ENCODE data around the gene USP1. TPM values are rescaled to one million over a fixed set of nuclear protein-coding genes. Genes with fewer than 3 reads are reported as not detected.

USP1 gene
- total RNA-seq, 4 donors from 2014 or later, result 14.6 to 31.3 (median 24.7) TPM

DNA sequence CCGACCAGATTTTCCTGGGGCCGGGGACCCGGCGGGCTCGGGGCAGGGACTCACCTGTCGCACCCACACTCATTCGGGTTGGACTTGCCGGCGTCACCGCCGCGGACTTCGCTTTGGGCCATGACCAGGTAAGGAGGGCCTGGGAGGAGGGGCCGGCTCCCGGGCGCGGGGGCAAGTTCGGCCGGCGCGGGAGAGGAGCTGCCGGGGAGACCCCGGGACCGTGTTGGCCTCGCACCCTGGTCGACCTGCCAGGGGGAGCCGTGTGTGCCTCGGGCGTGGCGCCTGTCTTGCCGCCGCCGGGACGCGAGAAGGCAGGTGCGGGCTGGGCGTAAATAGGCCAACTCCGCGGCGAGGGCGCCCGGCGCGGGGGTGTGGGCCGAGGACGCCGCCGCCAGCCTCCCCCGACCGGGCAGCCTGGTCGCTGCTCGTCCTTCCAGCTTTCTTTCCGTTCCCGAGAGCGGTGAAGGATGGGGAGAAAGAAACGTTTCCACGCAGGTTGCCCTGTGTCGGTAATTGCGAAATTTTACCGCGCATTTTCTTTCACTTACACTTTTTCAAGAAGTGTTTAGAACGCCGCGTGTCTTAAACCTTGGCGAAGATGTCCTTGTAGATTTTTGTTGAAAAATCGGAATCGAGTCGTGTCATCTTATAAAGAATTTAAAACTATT lies 558 bp downstream of the USP1 start:
- DNase-seq, result no peak
- intact Hi-C loops (cut with DNase I), result no loop called here
- Histone ChIP-seq H3K4me3 (peak overlapping the region; percentile 76 to 99 (median 96)), H3K36me3 (peaks cover 0 to 13% (median 0%) of the 10 kb centered on the region in 3 donors), H3K9me3 (no peaks in the 10 kb centered on the region), H3K4me1 (peaks cover 12 to 49% (median 21%) of the 10 kb centered on the region in 3 donors), H3K27ac (peak overlapping the region; percentile 98 to 99 (median 99)), H3K27me3 (no peaks in the 10 kb centered on the region)
- no peak for TF ChIP-seq POLR2A (IDR thresholded peaks at IDR 0.05)
- TF ChIP-seq, protein P1, sequence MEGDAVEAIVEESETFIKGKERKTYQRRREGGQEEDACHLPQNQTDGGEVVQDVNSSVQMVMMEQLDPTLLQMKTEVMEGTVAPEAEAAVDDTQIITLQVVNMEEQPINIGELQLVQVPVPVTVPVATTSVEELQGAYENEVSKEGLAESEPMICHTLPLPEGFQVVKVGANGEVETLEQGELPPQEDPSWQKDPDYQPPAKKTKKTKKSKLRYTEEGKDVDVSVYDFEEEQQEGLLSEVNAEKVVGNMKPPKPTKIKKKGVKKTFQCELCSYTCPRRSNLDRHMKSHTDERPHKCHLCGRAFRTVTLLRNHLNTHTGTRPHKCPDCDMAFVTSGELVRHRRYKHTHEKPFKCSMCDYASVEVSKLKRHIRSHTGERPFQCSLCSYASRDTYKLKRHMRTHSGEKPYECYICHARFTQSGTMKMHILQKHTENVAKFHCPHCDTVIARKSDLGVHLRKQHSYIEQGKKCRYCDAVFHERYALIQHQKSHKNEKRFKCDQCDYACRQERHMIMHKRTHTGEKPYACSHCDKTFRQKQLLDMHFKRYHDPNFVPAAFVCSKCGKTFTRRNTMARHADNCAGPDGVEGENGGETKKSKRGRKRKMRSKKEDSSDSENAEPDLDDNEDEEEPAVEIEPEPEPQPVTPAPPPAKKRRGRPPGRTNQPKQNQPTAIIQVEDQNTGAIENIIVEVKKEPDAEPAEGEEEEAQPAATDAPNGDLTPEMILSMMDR (IDR thresholded peaks at IDR 0.05), result no peak
- WGBS, 2 donors, result 0 to 1% methylated on average over 16 to 38 of the region's 68 CpGs

DNA sequence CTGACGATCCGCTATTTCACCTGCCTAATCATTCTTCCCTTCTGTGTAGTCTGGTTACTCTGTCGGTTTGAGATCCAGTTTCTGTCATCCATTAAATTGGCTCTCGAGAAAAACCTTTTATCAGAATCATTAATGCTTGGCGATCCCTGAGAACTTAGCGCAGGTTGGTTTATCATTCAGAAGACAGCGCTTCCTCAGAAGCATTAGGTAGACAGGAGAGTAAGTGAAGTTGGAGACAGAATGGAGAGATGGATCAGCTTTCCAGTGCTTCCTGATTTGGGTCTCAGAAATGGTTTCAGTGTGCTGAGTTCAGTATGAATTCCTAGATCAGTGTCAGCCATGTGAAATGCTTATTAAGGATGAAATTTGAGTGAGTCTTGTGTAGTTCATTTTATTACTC lies 1.3 kb downstream of the USP1 start:
- H3K27me3 ChIP-seq, result no peaks in the 10 kb centered on the region
- intact Hi-C loops (cut with DNase I), result no loop called here
- H3K4me1 ChIP-seq, result peaks cover 12 to 49% (median 21%) of the 10 kb centered on the region in 3 donors
- peak overlapping the region in 3 of 4 donors; percentile 98 to 99 (median 99) for H3K27ac ChIP-seq
- no peak for DNase-seq
- peak overlapping the region; percentile 76 to 99 (median 96) for H3K4me3 ChIP-seq
- TF ChIP-seq, protein P1 (IDR thresholded peaks at IDR 0.05), result no peak
- no peak for TF ChIP-seq POLR2A (IDR thresholded peaks at IDR 0.05)
- no peaks in the 10 kb centered on the region for H3K9me3 ChIP-seq
- H3K36me3 ChIP-seq, result peaks cover 0 to 21% (median 0%) of the 10 kb centered on the region in 3 donors
- WGBS, 2 donors, result 0 to 4% methylated on average over 7 of the region's 7 CpGs

DNA sequence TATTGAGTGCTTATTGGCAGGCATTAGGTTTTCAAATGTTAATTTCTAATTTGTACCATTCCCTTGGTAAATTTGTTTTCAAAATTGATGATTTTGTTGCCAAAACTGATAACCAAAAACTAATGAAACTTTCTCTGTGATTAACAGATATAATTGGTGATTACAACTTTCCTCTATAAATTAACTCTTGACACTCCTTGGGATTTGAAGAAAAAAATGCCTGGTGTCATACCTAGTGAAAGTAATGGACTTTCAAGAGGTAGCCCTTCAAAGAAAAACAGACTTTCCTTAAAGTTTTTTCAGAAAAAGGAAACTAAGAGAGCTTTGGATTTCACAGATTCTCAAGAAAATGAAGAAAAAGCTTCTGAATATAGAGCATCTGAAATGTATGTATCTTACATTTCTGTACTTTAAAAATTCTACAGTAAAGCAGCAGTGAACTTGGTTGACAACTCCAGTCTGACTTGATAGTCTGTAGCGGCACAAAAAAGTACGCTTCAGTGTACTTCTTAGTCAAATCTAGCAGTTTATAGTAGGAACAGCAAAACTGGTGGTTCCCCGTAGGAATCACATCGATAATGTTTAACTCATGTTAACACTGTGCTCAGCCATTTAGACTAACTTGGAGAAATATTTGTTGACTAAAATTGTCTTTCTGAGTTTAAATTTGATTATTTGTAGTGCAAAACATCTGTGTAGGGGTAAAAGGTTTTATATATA lies 3.0 kb downstream of the USP1 start:
- Histone ChIP-seq H3K27me3 (no peaks in the 10 kb centered on the region), H3K27ac (no peak overlapping the region), H3K4me1 (peaks cover 12 to 48% (median 21%) of the 10 kb centered on the region in 3 donors), H3K9me3 (no peaks in the 10 kb centered on the region), H3K36me3 (peaks cover 0 to 37% (median 0%) of the 10 kb centered on the region in 3 donors), H3K4me3 (no peak overlapping the region)
- intact Hi-C loops (cut with DNase I), result no loop called here
- 66 to 74% methylated on average over 4 of the region's 4 CpGs for WGBS, 2 donors
- no peak for DNase-seq
- TF ChIP-seq, protein P1 (IDR thresholded peaks at IDR 0.05), result no peak
- no peak for TF ChIP-seq POLR2A (IDR thresholded peaks at IDR 0.05)

DNA sequence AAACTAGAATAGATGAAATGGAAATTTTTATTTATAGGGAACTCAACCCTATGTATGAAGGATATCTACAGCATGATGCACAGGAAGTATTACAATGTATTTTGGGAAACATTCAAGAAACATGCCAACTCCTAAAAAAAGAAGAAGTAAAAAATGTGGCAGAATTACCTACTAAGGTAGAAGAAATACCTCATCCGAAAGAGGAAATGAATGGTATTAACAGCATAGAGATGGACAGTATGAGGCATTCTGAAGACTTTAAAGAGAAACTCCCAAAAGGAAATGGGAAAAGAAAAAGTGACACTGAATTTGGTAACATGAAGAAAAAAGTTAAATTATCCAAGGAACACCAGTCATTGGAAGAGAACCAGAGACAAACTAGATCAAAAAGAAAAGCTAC lies 7.9 kb downstream of the USP1 start:
- no peak for TF ChIP-seq POLR2A (IDR thresholded peaks at IDR 0.05)
- TF ChIP-seq, protein P1 (IDR thresholded peaks at IDR 0.05), result no peak
- peaks cover 0 to 86% (median 19%) of the 10 kb centered on the region in 3 donors for H3K36me3 ChIP-seq
- intact Hi-C loops (cut with DNase I), result no loop called here
- no peaks in the 10 kb centered on the region for H3K9me3 ChIP-seq
- no peak overlapping the region for H3K27ac ChIP-seq
- H3K4me3 ChIP-seq, result no peak overlapping the region
- H3K4me1 ChIP-seq, result peaks cover 1 to 19% (median 5%) of the 10 kb centered on the region in 3 donors
- H3K27me3 ChIP-seq, result no peaks in the 10 kb centered on the region
- WGBS, 2 donors, result 76 to 78% methylated on average over 1 of the region's 1 CpG
- DNase-seq, result no peak
